DOHH2 (cell line): ENCODE measurements around the gene CEP20.

Source experiments
- H3F3A ChIP-seq: fragments of 200-600 bp; sonication (generic), shearing (Covaris generic); 2 replicates; pipeline ENCODE4 v1.6.0; 2016; ENCODE audit warnings: antibody characterized with exemption, mild to moderate bottlenecking; ENCODE audit not compliant: control insufficient read depth, insufficient read depth
- H3K27ac ChIP-seq: fragments of 200-600 bp; sonication (generic); 2 replicates; pipeline ENCODE4 v1.5.1; 2014; ENCODE audit warnings: low read depth, mild to moderate bottlenecking, low read length, moderate library complexity
- H3K27me3 ChIP-seq: fragments of 200-600 bp; sonication (generic); 2 replicates; pipeline ENCODE4 v1.6.1; 2014; ENCODE audit warnings: mild to moderate bottlenecking, low read length, mixed read lengths; ENCODE audit not compliant: control insufficient read depth
- H3K36me3 ChIP-seq: fragments of 200-600 bp; sonication (generic); 2 replicates; pipeline ENCODE4 v1.6.1; 2014; ENCODE audit warnings: mild to moderate bottlenecking, low read length, moderate library complexity, mixed read lengths; ENCODE audit not compliant: control insufficient read depth
- H3K4me1 ChIP-seq: fragments of 200-600 bp; sonication (generic); 2 replicates; pipeline ENCODE4 v1.6.1; 2014; ENCODE audit warnings: mild to moderate bottlenecking, low read length, mixed read lengths; ENCODE audit not compliant: control insufficient read depth
- H3K4me2 ChIP-seq: fragments of 200-600 bp; sonication (generic); 2 replicates; pipeline ENCODE4 v1.6.0; 2014; ENCODE audit warnings: mild to moderate bottlenecking, low read length, moderate library complexity
- H3K4me3 ChIP-seq: fragments of 200-600 bp; sonication (generic); 2 replicates; pipeline ENCODE4 v1.5.1; 2014; ENCODE audit warnings: mild to moderate bottlenecking, low read length, mixed read lengths
- H3K79me2 ChIP-seq: fragments of 200-600 bp; sonication (generic); 2 replicates; pipeline ENCODE4 v1.6.1; 2014; ENCODE audit warnings: mild to moderate bottlenecking, low read length, mixed read lengths; ENCODE audit not compliant: control insufficient read depth
- H3K9me2 ChIP-seq: fragments of 200-600 bp; sonication (generic); replicated peaks from 2 replicates; pipeline ENCODE4 v1.6.1; 2014; ENCODE audit warnings: mild to moderate bottlenecking, low read length, mixed read lengths; ENCODE audit not compliant: control insufficient read depth
- H3K9me3 ChIP-seq: fragments of 200-600 bp; sonication (generic); 2 replicates; pipeline ENCODE4 v1.6.1; 2014; ENCODE audit warnings: antibody characterized with exemption, low read length, mixed read lengths; ENCODE audit not compliant: control insufficient read depth, insufficient read depth
- H4K20me1 ChIP-seq: fragments of 200-600 bp; sonication (generic); 2 replicates; pipeline ENCODE4 v1.6.0; 2014; ENCODE audit warnings: low read depth, mild to moderate bottlenecking, antibody characterized with exemption, low read length, moderate library complexity; ENCODE audit not compliant: control insufficient read depth, insufficient read depth
- EZH2phosphoT487 ChIP-seq: fragments of 200-600 bp; sonication (generic); IDR thresholded peaks from 2 replicates; pipeline ENCODE4 v1.6.1; 2017; ENCODE audit warnings: borderline replicate concordance, mild to moderate bottlenecking, antibody characterized with exemption, low read length, moderate library complexity, mixed read lengths
- TF ChIP-seq, protein P1 (sequence below): fragments of 200-600 bp; sonication (generic); IDR thresholded peaks from one replicate; pipeline ENCODE4 v1.5.1; 2014; ENCODE audit warnings: antibody characterized with exemption, mild to moderate bottlenecking, low read depth, low read length; ENCODE audit not compliant: poor library complexity, severe bottlenecking

CEP20 gene

DNA sequence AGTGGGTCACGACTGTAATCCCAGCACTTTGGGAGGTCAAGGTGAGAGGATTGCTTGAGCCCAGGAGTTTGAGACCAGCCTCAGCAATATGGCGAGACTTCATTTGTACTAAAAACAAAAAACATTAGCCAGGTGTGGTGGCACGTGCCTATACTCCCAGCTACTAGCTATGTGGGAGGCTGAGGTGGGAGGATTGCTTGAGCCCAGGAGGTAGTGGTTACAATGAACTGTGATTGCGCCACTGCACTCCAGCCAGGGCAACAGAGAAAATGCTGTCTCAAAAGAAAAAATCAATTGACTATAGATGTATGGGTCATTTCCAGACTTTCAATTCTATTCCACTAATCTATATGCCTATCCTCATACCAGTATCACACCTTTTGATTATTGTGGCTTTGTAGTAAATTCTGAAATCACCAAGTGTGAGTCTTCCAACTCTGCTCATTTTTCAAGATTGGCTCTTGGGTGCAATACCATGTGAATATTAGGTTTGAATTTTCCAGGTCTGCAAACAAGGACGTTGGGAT is 27.2 kb upstream of the CEP20 start:
- Histone ChIP-seq H3F3A (no peaks in the 10 kb centered on the region), H4K20me1 (no peaks in the 10 kb centered on the region), H3K4me3 (no peak overlapping the region), H3K4me2 (no peak overlapping the region), H3K27ac (no peak overlapping the region), H3K4me1 (peaks cover 14% of the 10 kb centered on the region), H3K79me2 (no peaks in the 10 kb centered on the region), H3K9me2 (no peaks in the 10 kb centered on the region), H3K36me3 (no peaks in the 10 kb centered on the region), H3K27me3 (no peaks in the 10 kb centered on the region), H3K9me3 (no peaks in the 10 kb centered on the region)
- TF ChIP-seq, protein P1, sequence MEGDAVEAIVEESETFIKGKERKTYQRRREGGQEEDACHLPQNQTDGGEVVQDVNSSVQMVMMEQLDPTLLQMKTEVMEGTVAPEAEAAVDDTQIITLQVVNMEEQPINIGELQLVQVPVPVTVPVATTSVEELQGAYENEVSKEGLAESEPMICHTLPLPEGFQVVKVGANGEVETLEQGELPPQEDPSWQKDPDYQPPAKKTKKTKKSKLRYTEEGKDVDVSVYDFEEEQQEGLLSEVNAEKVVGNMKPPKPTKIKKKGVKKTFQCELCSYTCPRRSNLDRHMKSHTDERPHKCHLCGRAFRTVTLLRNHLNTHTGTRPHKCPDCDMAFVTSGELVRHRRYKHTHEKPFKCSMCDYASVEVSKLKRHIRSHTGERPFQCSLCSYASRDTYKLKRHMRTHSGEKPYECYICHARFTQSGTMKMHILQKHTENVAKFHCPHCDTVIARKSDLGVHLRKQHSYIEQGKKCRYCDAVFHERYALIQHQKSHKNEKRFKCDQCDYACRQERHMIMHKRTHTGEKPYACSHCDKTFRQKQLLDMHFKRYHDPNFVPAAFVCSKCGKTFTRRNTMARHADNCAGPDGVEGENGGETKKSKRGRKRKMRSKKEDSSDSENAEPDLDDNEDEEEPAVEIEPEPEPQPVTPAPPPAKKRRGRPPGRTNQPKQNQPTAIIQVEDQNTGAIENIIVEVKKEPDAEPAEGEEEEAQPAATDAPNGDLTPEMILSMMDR = no peak
- no peak for TF ChIP-seq EZH2phosphoT487

DNA sequence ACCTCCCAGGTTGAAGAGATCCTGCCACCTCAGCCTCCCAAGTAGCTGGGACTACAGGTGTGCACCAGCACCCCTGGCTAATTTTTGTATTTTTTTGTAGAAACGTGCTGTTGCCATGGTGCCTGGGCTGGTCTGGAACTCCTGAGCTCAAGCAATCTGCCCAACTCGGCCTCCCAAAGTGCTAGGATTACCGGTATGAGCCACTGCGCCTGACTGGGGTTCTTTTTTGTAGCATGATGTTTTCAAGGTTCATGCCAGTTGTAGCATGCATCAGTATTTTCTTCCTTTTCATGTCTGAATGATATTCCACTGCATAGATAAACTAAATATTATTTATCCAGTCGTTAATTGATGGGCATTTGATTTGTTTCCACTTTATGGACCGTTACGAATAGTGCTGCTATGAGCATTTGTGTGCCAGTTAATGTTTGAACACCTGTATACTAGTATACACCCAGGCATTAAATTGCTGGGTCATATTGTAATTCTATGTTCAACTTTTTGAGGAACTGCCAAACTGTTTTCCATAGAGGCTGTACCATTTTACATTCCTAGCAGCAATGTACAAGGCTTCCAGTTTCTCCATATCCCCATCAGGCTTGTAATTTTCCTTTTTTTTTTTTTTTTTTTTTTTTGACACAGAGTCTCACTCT is 24.8 kb upstream of the CEP20 start:
- Histone ChIP-seq H3K4me3 (no peak overlapping the region), H4K20me1 (no peaks in the 10 kb centered on the region), H3K4me2 (no peak overlapping the region; the same call in 1 of the 2 replicates), H3F3A (no peaks in the 10 kb centered on the region), H3K4me1 (peaks cover 16% of the 10 kb centered on the region), H3K27me3 (no peaks in the 10 kb centered on the region), H3K27ac (no peak overlapping the region), H3K9me2 (no peaks in the 10 kb centered on the region), H3K36me3 (no peaks in the 10 kb centered on the region), H3K79me2 (no peaks in the 10 kb centered on the region), H3K9me3 (no peaks in the 10 kb centered on the region)
- TF ChIP-seq, protein P1 = no peak
- TF ChIP-seq EZH2phosphoT487 = no peak

GRCh38 chr16:15911198-15911597 is 22.8 kb upstream of the CEP20 start:
- no peak overlapping the region for H3K4me3 ChIP-seq
- TF ChIP-seq, protein P1 = no peak
- TF ChIP-seq EZH2phosphoT487 = no peak
- H3F3A ChIP-seq = no peaks in the 10 kb centered on the region
- H3K9me2 ChIP-seq = no peaks in the 10 kb centered on the region
- H3K4me2 ChIP-seq = no peak overlapping the region
- H3K79me2 ChIP-seq = no peaks in the 10 kb centered on the region
- no peaks in the 10 kb centered on the region for H3K36me3 ChIP-seq
- H3K27ac ChIP-seq = no peak overlapping the region
- H4K20me1 ChIP-seq = no peaks in the 10 kb centered on the region
- H3K27me3 ChIP-seq = no peaks in the 10 kb centered on the region
- peaks cover 24% of the 10 kb centered on the region for H3K4me1 ChIP-seq
- H3K9me3 ChIP-seq = no peaks in the 10 kb centered on the region
